Body of pancreas (tissue), 4 donors: ENCODE measurements around the gene GALNTL6. TPM values are rescaled to one million over a fixed set of nuclear protein-coding genes. Genes with fewer than 3 reads are reported as not detected.

Experiments
- ATAC-seq: fragments of 150-250 bp; one replicate; pipeline ENCODE4 v1.9.1; 2016
- DNase-seq, 4 donors: peaks; one replicate each; pipeline ENCODE4 v3.0.0-alpha.2; 2019
- H3K27ac ChIP-seq, 4 donors: fragments of 200-600 bp; sonication (generic); 1 replicate in 3 of 4; 2 replicates in 1 of 4; pipeline versions ENCODE4 v1.5.1 to v1.6.1; 2016 to 2019; ENCODE audit warnings: mild to moderate bottlenecking in 1 of 4, mixed read lengths in 1 of 4, moderate library complexity in 1 of 4
- H3K27me3 ChIP-seq, 2 donors: fragments of 200-600 bp; sonication (generic); one replicate each; pipeline ENCODE4 v1.6.0; 2016; ENCODE audit warnings: mild to moderate bottlenecking in 1 of 2
- H3K36me3 ChIP-seq, 2 donors: fragments of 200-600 bp; sonication (generic); replicated peaks in 1 of 2; 2 replicates each; pipeline ENCODE4 v1.5.1; 2016; ENCODE audit warnings: low read depth in 2 of 2; ENCODE audit not compliant: insufficient read depth in 1 of 2
- H3K4me1 ChIP-seq: fragments of 200-600 bp; sonication (generic); one replicate; pipeline ENCODE4 v1.6.0; 2016
- H3K4me3 ChIP-seq, 2 donors: fragments of 200-600 bp; sonication (generic); 1 replicate in 1 of 2; 2 replicates in 1 of 2; pipeline ENCODE4 v1.5.1; 2016 to 2019
- H3K9me3 ChIP-seq, 3 donors: fragments of 200-600 bp; sonication (generic); 1 replicate in 2 of 3; 2 replicates in 1 of 3; pipeline ENCODE4 v1.5.1; 2016
- POLR2A ChIP-seq, 3 donors: fragments of 450-650 bp; IDR thresholded peaks; one replicate each; pipeline ENCODE4 v1.6.1; 2016; ENCODE audit warnings: antibody characterized with exemption in 3 of 3, mild to moderate bottlenecking in 2 of 3
- WGBS, 2 donors: methylation state at CpG; one replicate each; pipeline ENCODE4 v1.1.5; 2017; 5-methylcytosine and 5-hydroxymethylcytosine counted together
- intact Hi-C: fragments of 100-400 bp; cut with DNase I; formaldehyde crosslinking; loops from one replicate; pipeline ENCODE4 v1.15.1; 2023
- total RNA-seq, 2 donors: library from RNA; depleted of rRNA; stranded (reverse); fragments of >200 nt; gene quantifications; one replicate each; pipeline ENCODE4 v1.1.0, GENCODE V29; 2016
- TF ChIP-seq, protein P1 (sequence below), 7 experiments: fragments of 450-650 bp in 4 of 7; fragments of 200-600 bp in 3 of 7; sonication (generic) in 3 of 7; IDR thresholded peaks; one replicate each; pipeline ENCODE4 v1.5.1; 2016 to 2019; ENCODE audit warnings: antibody characterized with exemption in 7 of 7

Gene GALNTL6
- total RNA-seq, 2 donors from 2014 or later: 0.26 TPM; not detected in 1

DNA sequence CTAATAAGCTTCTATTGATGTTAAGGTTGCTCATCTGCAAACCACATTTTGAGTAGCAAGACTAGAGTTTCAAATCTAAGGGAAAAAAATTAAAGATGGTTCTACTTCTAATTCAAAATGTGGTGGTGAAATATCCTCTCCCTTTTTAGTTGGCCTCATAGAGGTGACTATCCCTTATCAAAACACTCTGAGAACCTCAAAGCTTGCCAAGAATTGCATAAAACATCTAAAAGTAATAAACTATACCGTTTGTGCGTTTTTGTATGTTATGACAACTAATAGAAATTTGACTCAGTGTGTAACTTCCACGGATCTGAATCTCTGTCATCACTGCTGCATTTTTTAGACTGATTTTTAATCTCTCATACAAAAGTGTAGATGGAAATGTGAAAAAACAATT, 682.6 kb downstream of the GALNTL6 start:
- WGBS, 2 donors: 42 to 51% methylated on average over 3 of the region's 3 CpGs
- Histone ChIP-seq H3K4me3 (no peak overlapping the region), H3K4me1 (no peaks in the 10 kb centered on the region), H3K27me3 (no peaks in the 10 kb centered on the region), H3K9me3 (no peaks in the 10 kb centered on the region), H3K36me3 (no peaks in the 10 kb centered on the region), H3K27ac (no peak overlapping the region)
- intact Hi-C loops: no loop called here
- TF ChIP-seq, protein P1, sequence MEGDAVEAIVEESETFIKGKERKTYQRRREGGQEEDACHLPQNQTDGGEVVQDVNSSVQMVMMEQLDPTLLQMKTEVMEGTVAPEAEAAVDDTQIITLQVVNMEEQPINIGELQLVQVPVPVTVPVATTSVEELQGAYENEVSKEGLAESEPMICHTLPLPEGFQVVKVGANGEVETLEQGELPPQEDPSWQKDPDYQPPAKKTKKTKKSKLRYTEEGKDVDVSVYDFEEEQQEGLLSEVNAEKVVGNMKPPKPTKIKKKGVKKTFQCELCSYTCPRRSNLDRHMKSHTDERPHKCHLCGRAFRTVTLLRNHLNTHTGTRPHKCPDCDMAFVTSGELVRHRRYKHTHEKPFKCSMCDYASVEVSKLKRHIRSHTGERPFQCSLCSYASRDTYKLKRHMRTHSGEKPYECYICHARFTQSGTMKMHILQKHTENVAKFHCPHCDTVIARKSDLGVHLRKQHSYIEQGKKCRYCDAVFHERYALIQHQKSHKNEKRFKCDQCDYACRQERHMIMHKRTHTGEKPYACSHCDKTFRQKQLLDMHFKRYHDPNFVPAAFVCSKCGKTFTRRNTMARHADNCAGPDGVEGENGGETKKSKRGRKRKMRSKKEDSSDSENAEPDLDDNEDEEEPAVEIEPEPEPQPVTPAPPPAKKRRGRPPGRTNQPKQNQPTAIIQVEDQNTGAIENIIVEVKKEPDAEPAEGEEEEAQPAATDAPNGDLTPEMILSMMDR (IDR thresholded peaks at IDR 0.05): no peak
- TF ChIP-seq POLR2A (IDR thresholded peaks at IDR 0.05): no peak
- DNase-seq (no peak), ATAC-seq (no peak)

DNA sequence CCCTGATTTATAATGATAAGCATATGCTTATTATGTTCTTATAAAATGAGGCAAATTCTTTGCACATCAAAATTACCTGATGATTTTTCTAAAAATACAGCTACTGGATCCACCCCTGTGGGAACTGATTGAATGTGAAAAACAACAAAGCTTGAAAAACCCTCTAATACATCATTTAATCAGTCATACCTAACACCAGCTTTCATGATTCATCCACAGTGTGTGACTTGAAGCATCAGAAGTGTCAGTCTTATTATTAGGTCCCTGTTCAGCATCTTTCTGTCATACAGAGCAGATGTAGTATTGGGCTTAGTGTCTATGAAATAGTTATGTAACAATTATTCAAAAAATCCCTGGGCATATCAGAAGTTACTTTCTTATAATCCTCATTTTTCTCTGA, 684.1 kb downstream of the GALNTL6 start:
- Histone ChIP-seq H3K4me3 (no peak overlapping the region), H3K27ac (no peak overlapping the region), H3K9me3 (no peaks in the 10 kb centered on the region), H3K4me1 (no peaks in the 10 kb centered on the region), H3K27me3 (no peaks in the 10 kb centered on the region), H3K36me3 (no peaks in the 10 kb centered on the region)
- no peak for ATAC-seq
- TF ChIP-seq, protein P1 (IDR thresholded peaks at IDR 0.05): no peak
- TF ChIP-seq POLR2A (IDR thresholded peaks at IDR 0.05): no peak
- intact Hi-C loops: no loop called here
- no peak for DNase-seq

DNA sequence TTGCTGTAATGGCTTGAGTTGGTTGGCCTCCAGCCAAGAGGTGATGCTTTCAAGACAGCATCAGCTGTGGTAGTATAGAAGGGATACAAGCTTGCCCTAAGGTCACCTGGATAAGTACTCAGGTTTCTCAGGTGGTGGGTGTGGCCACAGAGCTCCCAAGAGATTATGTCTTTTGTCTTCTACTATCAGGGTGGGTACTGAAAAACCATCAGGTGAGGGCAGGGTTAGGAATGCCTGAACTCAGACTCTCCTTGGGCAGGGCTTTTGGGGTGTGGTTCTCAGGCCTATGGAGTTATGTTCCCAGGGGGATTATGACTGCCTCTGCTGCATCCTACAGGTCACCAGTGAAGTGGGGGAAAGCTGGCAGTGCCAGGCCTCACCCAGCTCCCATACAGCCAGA, 700.8 kb downstream of the GALNTL6 start:
- ATAC-seq: no peak
- no peak for DNase-seq
- no peaks in the 10 kb centered on the region for H3K4me1 ChIP-seq

DNA sequence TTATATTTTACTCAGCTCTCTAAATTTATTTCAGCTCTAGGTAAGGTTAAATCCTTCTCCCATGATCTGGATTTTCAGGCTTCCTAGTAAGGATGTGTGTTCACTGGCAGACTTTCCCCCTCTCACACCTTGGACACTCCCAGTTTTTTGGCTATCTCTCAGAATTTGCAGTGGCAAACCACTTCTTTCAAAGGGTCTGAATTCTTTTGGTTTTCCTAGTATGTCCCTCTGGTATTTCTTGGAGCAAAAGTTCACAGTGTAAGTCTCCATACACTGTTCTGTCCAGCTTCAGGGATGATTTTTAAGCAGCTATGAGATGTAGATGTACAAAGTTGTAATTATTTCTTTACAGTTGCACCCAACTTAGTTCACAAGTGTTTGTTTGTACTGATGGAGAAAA, 701.6 kb downstream of the GALNTL6 start:
- no peaks in the 10 kb centered on the region for H3K9me3 ChIP-seq
- H3K4me1 ChIP-seq: no peaks in the 10 kb centered on the region
- DNase-seq (no peak), ATAC-seq (no peak)
- H3K36me3 ChIP-seq: no peaks in the 10 kb centered on the region
- H3K27me3 ChIP-seq: no peaks in the 10 kb centered on the region
- no peak overlapping the region for H3K27ac ChIP-seq
- no peak overlapping the region for H3K4me3 ChIP-seq
- intact Hi-C loops: no loop called here
- TF ChIP-seq, protein P1 (IDR thresholded peaks at IDR 0.05): no peak
- TF ChIP-seq POLR2A (IDR thresholded peaks at IDR 0.05): no peak

More for the DNA sequence above, 700.8 kb downstream of the GALNTL6 start:
- H3K4me3 ChIP-seq: no peak overlapping the region
- no peaks in the 10 kb centered on the region for H3K9me3 ChIP-seq
- no peak overlapping the region for H3K27ac ChIP-seq
- H3K27me3 ChIP-seq: no peaks in the 10 kb centered on the region
- TF ChIP-seq, protein P1 (IDR thresholded peaks at IDR 0.05): no peak
- TF ChIP-seq POLR2A (IDR thresholded peaks at IDR 0.05): no peak
- intact Hi-C loops: no loop called here
- H3K36me3 ChIP-seq: no peaks in the 10 kb centered on the region

DNA sequence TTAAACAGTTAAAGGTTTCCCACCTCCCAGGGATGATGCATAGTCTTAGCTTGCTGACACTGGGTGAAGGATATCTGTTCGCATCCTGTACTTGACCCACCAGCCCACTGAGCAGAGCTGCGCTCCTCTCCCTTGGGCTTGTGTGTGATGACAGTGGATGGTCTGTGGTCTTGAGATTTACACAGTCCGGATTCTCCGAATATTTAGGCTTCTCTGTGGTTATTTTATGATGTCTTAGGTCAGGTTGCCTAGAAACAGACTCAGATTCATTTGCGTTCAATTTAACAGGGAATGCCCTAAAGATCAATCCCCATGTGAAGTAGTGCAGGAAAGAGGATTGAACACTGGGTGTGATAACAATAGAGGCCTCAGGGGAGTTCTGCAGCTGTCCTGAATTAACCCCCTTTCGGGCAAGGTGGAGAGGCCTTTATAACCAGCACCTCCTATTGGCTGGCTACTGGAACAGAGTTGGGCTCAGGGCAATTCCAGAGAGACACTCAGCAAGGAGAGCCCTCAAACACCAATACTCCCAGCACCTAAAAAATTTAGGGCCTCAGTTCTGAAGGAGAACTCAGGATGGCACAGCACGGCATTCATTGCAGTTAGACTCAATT, 702.2 kb downstream of the GALNTL6 start:
- DNase-seq (no peak), ATAC-seq (no peak)
- no peak for TF ChIP-seq POLR2A (IDR thresholded peaks at IDR 0.05)
- TF ChIP-seq, protein P1 (IDR thresholded peaks at IDR 0.05): no peak
- Histone ChIP-seq H3K4me1 (no peaks in the 10 kb centered on the region), H3K36me3 (no peaks in the 10 kb centered on the region), H3K4me3 (no peak overlapping the region), H3K9me3 (no peaks in the 10 kb centered on the region), H3K27me3 (no peaks in the 10 kb centered on the region), H3K27ac (no peak overlapping the region)
- intact Hi-C loops: no loop called here
- WGBS, 2 donors: 66 to 68% methylated on average over 7 of the region's 7 CpGs
